Measurements from ENCODE around the gene EMP2. TPM values are rescaled to one million over a fixed set of nuclear protein-coding genes. Genes with fewer than 3 reads are reported as not detected.

Gene EMP2
- total RNA-seq, 4 donors from 2014 or later: 34.7 to 53.5 (median 39.6) TPM

DNA sequence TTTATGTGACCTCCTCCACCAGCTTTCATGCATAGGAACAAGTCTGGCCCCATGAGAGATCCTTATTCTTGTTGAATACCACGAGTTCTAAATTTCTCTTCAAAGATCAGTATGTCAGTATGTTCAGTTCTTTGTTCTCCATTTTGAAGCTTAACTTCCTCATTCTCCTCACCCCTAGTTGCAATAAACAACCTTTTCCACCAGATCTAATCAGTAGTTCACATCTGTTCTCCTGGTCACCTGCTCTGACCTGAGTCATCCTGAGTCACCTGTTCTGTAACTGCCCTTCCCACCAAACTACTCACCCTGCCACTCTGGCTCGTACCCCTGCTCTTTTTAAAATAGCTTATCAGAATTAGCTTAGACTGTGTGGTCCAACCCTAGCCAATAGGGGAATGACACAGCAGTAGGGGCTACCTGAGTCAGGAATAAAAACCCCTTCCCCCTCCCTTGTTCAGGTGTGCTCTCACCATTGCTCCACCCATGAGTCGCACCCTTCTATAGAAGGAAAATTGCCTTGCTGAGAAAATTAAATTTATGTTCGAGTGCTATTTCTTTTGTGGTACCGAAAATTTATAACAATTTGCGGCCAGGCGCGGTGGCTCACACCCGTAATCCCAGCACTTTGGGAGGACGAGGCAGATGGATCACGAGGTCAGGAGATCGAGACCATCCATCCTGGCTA is 94.6 kb downstream of the EMP2 start:
- no peak for TF ChIP-seq CTCF (IDR thresholded peaks at IDR 0.05; ENCODE audit: low read depth)

- TF ChIP-seq CTCF (IDR thresholded peaks at IDR 0.05; ENCODE audit: low read depth): no peak
Measured at GRCh38 chr16:10485159-10485558, 95.2 kb downstream of the EMP2 start.

DNA sequence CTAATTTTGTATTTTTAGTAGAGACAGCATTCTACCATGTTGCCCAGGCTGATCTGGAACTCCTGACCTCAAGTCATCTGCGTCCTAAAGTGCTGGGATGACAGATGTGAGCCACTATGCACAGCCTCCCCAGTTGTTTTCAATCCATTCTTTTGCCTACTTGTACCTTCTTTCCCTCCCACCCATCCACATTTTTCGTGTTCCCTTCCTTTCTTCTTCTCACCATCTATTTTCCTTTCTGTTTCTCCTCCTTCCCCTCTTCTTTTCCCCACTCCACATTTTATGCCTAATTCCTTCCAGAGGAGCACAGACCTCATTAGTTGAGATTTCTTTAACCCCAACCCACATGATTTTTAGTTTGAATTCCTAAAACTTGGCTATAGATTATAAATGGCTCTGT is 100.2 kb downstream of the EMP2 start:
- no peak for TF ChIP-seq CTCF (IDR thresholded peaks at IDR 0.05; ENCODE audit: low read depth)

Small RNAs within 50 kb of the gene (small RNA-seq; reads per million reads assigned to genes)
- not detected for gene RNU6-633P

Other genes with a start within 250 kb of the EMP2 start
- gene ATF7IP2, start 194.5 kb downstream of the EMP2 start, total RNA-seq: 10 to 100 TPM in 2 of 4 donors, 1 to 10 TPM in 2; 5.1 to 12.2 (median 8.4) TPM
- under 1 TPM in 2 of 4 donors, not detected in 2; 0.51 to 0.94 TPM for gene TEKT5, start 114.3 kb upstream of the EMP2 start, total RNA-seq
- gene NUBP1, start 163.2 kb upstream of the EMP2 start, total RNA-seq: 10 to 100 TPM; 22.2 to 26.6 (median 24.3) TPM
- gene TVP23A, start 238.2 kb upstream of the EMP2 start, total RNA-seq: under 1 TPM in 1 of 4 donors, not detected in 3; 0.34 TPM

Data from subcutaneous adipose tissue (tissue), 4 donors.